GM03348 (cell line): ENCODE data around the gene SHISA5.
A peak's percentile ranks its signal among the peaks of the same experiment; 100 is the strongest.
"Not testable (repeated sequence)": the region's sequence is repeated elsewhere in the genome, so short reads cannot be mapped to it uniquely, and the experiment has no call there.

ENCODE experiments used
- DNase-seq: peaks from one replicate; pipeline ENCODE4 v3.0.0; 2012; ENCODE audit warnings: low spot score

Gene SHISA5

GRCh38 chr3:48519277-48519643, 15.3 kb upstream of the SHISA5 start:
- DNase-seq: no peak

GRCh38 chr3:48518638-48519276, 14.8 kb upstream of the SHISA5 start:
- DNase-seq: no peak

- no peak for DNase-seq
These were observed 14.1 kb upstream of the SHISA5 start for GRCh38 chr3:48518069-48518468.

- no peak for DNase-seq
These were observed 12.6 kb upstream of the SHISA5 start for GRCh38 chr3:48516571-48516970.

GRCh38 chr3:48514431-48515227, 10.7 kb upstream of the SHISA5 start:
- DNase-seq: no peak

GRCh38 chr3:48511551-48511950, 7.6 kb upstream of the SHISA5 start:
- DNase-seq: no peak

GRCh38 chr3:48507256-48508061, 3.5 kb upstream of the SHISA5 start:
- peak; percentile 56 for DNase-seq

GRCh38 chr3:48505968-48506504, 2.1 kb upstream of the SHISA5 start:
- no peak for DNase-seq

- DNase-seq: no peak
These were observed 1.2 kb upstream of the SHISA5 start for GRCh38 chr3:48505146-48505545.

GRCh38 chr3:48503401-48504050, 448 bp downstream of the SHISA5 start:
- peak; percentile 74 for DNase-seq

- DNase-seq: no peak
These were observed 1.2 kb downstream of the SHISA5 start for GRCh38 chr3:48502728-48503168.

- DNase-seq: no peak
These were observed 1.9 kb downstream of the SHISA5 start for GRCh38 chr3:48502121-48502520.

GRCh38 chr3:48501196-48501595, 2.8 kb downstream of the SHISA5 start:
- no peak for DNase-seq

GRCh38 chr3:48500656-48501055, 3.3 kb downstream of the SHISA5 start:
- no peak for DNase-seq

- DNase-seq: no peak
These were observed 10.8 kb downstream of the SHISA5 start for GRCh38 chr3:48493203-48493501.

- DNase-seq: no peak
These were observed 11.3 kb downstream of the SHISA5 start for GRCh38 chr3:48492461-48493202.

- DNase-seq: no peak
These were observed 17.0 kb downstream of the SHISA5 start for GRCh38 chr3:48486952-48487351.

GRCh38 chr3:48482822-48483221, 21.2 kb downstream of the SHISA5 start:
- not testable (repeated sequence) for DNase-seq

- DNase-seq: not testable (repeated sequence)
These were observed 23.1 kb downstream of the SHISA5 start for GRCh38 chr3:48480891-48481290.

GRCh38 chr3:48478626-48479555, 25.1 kb downstream of the SHISA5 start:
- DNase-seq: no peak
